ACC112 (cell line): ENCODE results near the gene CEL.

Source experiments
- H2AFZ ChIP-seq: fragments of 200-600 bp; sonication (generic); one replicate; pipeline ENCODE4 v1.6.0; 2017; ENCODE audit warnings: antibody characterized with exemption, low read length; ENCODE audit not compliant: unreplicated experiment
- H3K27ac ChIP-seq: fragments of 200-600 bp; sonication (generic); 2 replicates; pipeline ENCODE4 v1.5.1; 2014; ENCODE audit warnings: low read depth, mild to moderate bottlenecking, antibody characterized with exemption, low read length, moderate library complexity
- H3K27me3 ChIP-seq: fragments of 200-600 bp; sonication (generic); 2 replicates; pipeline ENCODE4 v1.6.1; 2014; ENCODE audit warnings: mild to moderate bottlenecking, antibody characterized with exemption, low read length, moderate library complexity, mixed read lengths; ENCODE audit not compliant: insufficient read depth
- H3K36me3 ChIP-seq: fragments of 200-600 bp; sonication (generic); 2 replicates; pipeline ENCODE4 v1.6.1; 2016; ENCODE audit warnings: mild to moderate bottlenecking, antibody characterized with exemption, low read length, moderate library complexity, mixed read lengths; ENCODE audit not compliant: insufficient read depth
- H3K4me1 ChIP-seq: fragments of 200-600 bp; sonication (generic); one replicate; pipeline ENCODE4 v1.6.1; 2016; ENCODE audit warnings: low read length, mixed read lengths; ENCODE audit not compliant: insufficient read depth, unreplicated experiment, control insufficient read depth
- H3K4me3 ChIP-seq: fragments of 200-600 bp; sonication (generic); 2 replicates; pipeline ENCODE4 v1.5.1; 2014; ENCODE audit warnings: mild to moderate bottlenecking, low read depth, low read length
- H3K79me2 ChIP-seq: fragments of 200-600 bp; sonication (generic); one replicate; pipeline ENCODE4 v1.6.0; 2016; ENCODE audit warnings: low read length; ENCODE audit not compliant: control insufficient read depth, unreplicated experiment, insufficient read depth

The CEL gene

DNA sequence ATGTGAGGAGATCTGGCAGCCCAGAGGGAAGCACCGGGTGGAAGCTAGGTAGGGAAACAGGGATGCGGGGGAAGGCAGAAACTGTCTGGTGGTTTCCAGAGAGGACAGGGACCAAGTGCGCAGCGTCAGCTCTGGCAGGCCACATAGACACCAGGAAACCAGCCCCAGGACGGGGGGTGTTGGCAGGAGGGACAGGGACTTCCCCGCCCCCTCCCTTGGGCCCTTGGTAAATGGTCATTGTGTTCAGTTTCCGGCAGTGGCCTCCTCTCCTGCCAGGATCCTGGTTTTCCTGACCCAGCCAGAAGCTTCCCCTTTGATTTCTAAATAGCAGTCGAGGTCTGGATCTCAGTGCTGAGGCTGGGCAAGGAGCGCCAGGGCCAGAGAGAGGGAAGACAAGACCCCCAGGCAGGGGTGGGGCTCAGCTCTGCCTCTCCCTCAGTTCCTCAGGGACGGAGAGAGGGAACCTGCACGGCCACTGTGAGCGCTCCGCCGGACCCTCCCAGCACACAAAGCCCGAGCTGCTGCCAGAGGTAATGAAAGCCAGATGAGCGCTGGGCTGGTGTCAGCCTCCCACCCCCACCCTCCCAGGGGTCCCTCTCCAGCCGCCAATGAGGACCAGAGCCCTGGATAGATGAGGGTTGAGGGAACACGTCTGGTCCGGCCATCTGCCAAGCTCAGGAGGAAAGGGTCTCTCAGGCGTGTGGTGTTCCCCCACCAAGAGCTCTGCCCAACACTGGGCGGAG, 57.5 kb downstream of the CEL start:
- H3K79me2 ChIP-seq = peaks cover 5% of the 10 kb centered on the region

DNA sequence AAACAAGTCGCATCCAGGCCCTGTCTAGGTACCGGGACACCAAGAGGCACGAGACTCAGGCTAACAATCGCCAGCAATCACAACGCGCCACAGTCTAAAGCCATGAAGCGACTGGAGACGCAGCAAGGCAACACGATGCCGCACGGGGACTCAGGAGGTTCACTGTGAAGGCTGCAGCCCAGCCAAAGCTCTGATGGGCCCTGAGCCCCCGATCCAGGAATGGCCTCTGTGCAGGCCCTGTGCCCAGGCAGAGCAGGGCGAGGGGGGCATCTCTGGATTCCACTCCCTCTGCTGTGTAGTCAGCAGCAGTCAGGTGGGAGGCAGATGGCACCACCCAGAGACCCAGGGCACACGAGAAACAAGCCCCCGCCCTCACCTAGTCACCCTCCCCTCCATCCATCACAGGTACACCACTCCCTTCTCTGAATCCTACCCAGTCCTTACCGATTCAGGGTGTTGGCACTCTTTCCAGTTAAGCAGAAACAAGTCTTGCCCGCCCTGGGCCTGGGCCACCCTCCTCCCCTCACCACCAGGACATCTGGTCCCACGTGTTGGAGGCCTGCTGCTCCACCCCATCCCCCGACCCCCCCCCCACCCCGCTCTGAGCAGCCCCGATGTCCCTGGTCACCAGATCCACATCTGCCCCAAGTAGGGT, 58.2 kb downstream of the CEL start:
- H3K27me3 ChIP-seq = no peaks in the 10 kb centered on the region
- H3K27ac ChIP-seq = no peak overlapping the region
- H3K4me3 ChIP-seq = peak overlapping the region; percentile 81
- peaks cover 5% of the 10 kb centered on the region for H3K79me2 ChIP-seq
- peaks cover 29% of the 10 kb centered on the region for H3K4me1 ChIP-seq
- no peak overlapping the region for H2AFZ ChIP-seq
- no peaks in the 10 kb centered on the region for H3K36me3 ChIP-seq

More for the DNA sequence above, 57.5 kb downstream of the CEL start:
- Histone ChIP-seq H3K36me3 (no peaks in the 10 kb centered on the region), H3K4me3 (peak overlapping the region; percentile 25; the same call in 1 of the 2 replicates), H3K27ac (no peak overlapping the region), H3K4me1 (peaks cover 31% of the 10 kb centered on the region), H3K27me3 (no peaks in the 10 kb centered on the region), H2AFZ (no peak overlapping the region)

DNA sequence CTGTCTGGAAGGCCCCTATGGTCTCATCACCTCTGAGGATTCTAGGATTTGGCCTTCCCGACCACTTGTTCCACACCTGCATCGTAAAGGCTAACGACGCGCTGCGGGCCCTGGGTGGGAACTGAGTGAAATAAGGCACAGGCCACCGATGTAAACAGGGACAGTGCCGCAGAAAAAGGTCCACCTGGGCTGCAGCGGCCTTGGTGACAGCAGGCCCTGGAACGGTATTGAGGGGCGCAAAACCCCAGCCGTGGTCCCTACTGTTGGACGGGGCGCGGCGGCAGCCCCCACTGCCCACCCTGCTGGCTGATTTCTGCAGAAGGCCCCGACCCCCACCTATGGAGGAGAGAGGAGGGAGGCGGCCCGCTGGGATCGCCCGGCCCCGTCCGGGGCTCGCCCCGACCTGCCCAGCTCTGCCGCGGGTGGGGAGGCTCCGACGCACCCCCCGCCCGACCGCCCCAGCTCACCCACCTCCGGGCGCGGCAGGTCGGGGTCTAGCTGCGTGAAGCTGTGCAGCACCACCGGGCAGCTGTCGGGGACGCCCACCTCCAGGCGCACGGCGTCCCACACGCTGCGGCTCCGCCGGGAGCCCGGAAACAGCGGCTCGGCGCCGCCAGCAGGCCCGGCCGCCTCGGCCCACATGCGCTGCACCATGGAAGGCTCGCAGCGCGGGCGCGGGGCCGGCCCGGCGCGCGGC, 58.9 kb downstream of the CEL start:
- Histone ChIP-seq H3K4me1 (peaks cover 29% of the 10 kb centered on the region), H3K27ac (no peak overlapping the region), H2AFZ (no peak overlapping the region), H3K27me3 (no peaks in the 10 kb centered on the region), H3K4me3 (peak overlapping the region; percentile 81), H3K79me2 (no peaks in the 10 kb centered on the region), H3K36me3 (no peaks in the 10 kb centered on the region)
